Prostate gland (tissue), 2 donors: ENCODE data around the gene RFNG.

Source experiments
- CTCF ChIP-seq, 4 experiments: fragments of 200-600 bp in 2 of 4; fragments of 450-650 bp in 2 of 4; sonication (generic) in 2 of 4; IDR thresholded peaks; 1 replicate in 3 of 4; 2 replicates in 1 of 4; pipeline ENCODE4 v1.5.1; 2016 to 2019; ENCODE audit warnings: antibody characterized with exemption in 4 of 4, mild to moderate bottlenecking in 2 of 4, moderate library complexity in 2 of 4
- POLR2A ChIP-seq: fragments of 450-650 bp; IDR thresholded peaks from one replicate; pipeline ENCODE4 v1.6.1; 2016; ENCODE audit warnings: antibody characterized with exemption, mild to moderate bottlenecking

- no peak for TF ChIP-seq CTCF (IDR thresholded peaks at IDR 0.05)
- TF ChIP-seq POLR2A = no peak
These were observed 26.8 kb upstream of the RFNG start for GRCh38 chr17:82078433-82078832.
